Colon (tissue), 2 donors: ENCODE measurements around the gene HBG2.

ENCODE experiments used
- FAIRE-seq: peaks from 2 replicates; lab custom pipeline; 2012; peaks lifted over from hg19 to GRCh38; lab: Jason Lieb, UNC
- donor health status: control.
- donor health status: control.

The HBG2 gene

GRCh38 chr11:5229356-5229755, 25.2 kb downstream of the HBG2 start:
- FAIRE-seq: no peak

DNA sequence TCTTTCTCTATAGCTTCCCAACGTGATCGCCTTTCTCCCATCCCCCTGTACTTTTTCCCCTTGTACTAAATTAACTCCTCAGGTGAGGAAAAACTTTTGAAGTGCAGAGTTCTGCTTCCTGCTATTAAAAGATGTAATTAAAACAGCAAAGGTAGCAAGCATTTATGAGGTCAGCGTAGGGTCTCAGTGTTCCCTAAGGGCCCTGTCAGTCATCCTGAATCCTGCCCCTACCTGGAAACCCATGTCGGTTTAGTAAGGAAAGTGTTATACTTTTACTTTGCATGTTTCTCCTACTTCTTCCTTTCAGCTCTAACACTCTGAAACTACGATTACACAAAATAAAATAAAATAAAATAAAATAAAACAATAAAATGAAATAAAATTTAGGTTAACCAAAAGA, 26.5 kb downstream of the HBG2 start:
- FAIRE-seq: no peak

GRCh38 chr11:5227681-5228080, 26.9 kb downstream of the HBG2 start:
- FAIRE-seq: no peak

- no peak for FAIRE-seq
These were observed 27.8 kb downstream of the HBG2 start, which contains the start of gene HBB for GRCh38 chr11:5226732-5227310. HBB (minus strand) TSS chr11:5227071; CDS start chr11:5227021, 50 bp downstream.

DNA sequence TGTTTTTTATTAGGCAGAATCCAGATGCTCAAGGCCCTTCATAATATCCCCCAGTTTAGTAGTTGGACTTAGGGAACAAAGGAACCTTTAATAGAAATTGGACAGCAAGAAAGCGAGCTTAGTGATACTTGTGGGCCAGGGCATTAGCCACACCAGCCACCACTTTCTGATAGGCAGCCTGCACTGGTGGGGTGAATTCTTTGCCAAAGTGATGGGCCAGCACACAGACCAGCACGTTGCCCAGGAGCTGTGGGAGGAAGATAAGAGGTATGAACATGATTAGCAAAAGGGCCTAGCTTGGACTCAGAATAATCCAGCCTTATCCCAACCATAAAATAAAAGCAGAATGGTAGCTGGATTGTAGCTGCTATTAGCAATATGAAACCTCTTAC, 29.1 kb downstream of the HBG2 start:
- FAIRE-seq: no peak

GRCh38 chr11:5224538-5225479, 29.8 kb downstream of the HBG2 start:
- no peak for FAIRE-seq

DNA sequence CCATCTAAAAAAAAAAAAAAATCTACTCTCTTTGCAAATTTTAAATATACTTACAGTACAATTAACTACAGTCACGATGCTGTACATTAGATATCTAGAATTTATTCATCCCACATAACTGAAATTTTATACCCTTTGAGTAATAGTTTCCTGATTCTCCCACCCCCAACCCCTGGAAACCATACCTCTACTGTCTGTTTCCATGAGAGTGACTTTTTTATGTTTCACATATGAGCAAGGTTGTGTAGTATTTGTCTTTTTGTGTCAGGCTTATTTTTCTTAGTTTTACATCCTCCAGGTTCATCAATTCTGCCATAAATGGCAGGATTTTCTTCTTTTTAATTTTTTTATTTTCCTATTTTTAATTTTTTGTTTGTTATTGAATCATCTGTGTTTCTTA, 30.9 kb downstream of the HBG2 start:
- FAIRE-seq: no peak

DNA sequence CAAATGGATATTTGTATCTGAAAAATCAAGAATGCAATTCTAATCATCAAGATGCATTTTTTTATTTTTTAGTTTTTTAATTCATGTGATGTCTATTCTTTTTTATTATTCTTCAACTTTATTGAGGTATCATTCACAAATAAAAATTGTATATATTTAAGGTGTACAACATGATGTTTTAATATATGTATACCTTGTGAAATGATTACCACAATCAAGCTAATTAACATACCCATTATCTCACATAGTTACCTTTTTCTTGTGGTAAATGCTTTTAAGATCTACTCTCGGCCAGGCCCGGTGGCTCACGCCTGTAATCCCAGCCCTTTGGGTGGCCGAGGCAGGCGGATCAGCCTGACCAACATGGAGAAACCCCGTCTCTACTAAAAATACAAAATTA, 31.4 kb downstream of the HBG2 start:
- FAIRE-seq: no peak

GRCh38 chr11:5210376-5210885, 44.1 kb downstream of the HBG2 start:
- no peak for FAIRE-seq

DNA sequence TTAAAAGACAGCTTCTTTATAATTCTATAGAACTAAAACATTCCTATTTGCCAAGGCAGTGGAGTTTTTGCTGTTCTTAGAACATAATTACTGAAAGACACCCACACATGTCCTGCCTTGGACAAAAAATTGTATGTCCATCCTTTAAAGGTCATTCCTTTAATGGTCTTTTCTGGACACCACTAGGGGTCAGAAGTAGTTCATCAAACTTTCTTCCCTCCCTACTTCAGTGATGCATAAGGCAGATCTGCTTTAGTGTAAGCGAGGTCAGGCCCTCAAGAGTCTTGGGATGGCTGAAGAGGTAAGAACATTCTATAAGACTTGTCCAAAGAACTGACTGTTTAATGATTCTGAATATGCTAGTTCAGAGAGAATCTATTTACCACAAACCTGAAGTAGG, 49.8 kb downstream of the HBG2 start:
- FAIRE-seq: no peak

GRCh38 chr11:5203366-5203765, 51.2 kb downstream of the HBG2 start:
- no peak for FAIRE-seq
